K562 (cell line): ENCODE results near the gene RPTOR. TPM values are rescaled to one million over a fixed set of nuclear protein-coding genes. Genes with fewer than 3 reads are reported as not detected.

Experiments used
- ATAC-seq: fragments of 200-7000 bp; cut with Tn5 transposase; 3 replicates; pipeline ENCODE4 v1.9.1; 2020; ENCODE audit warnings: moderate library complexity
- BruUV-seq: library from RNA; stranded (reverse); fragments of 400-500 nt; replicated peaks from 2 replicates; lab custom pipeline; 2021; lab: Mats Ljungman, UMichigan
- CTCF ChIA-PET: fragments of 300-600 bp; formaldehyde crosslinking; extraction: SDS; loops from one replicate; lab custom pipeline; 2021; ENCODE audit warnings: low intra/inter-chr PET ratio; lab: Yijun Ruan, JAX
- POLR2A ChIA-PET: fragments of 300-600, 350-650 bp; sonication (Branson Sonifier 250); formaldehyde crosslinking; extraction: SDS; loops from one replicate; lab custom pipeline; 2021; ENCODE audit warnings: antibody characterized with exemption, inconsistent platforms; lab: Yijun Ruan, JAX
- DNase-seq, 4 experiments: peaks; one replicate each; pipeline versions ENCODE4 v3.0.0 to v3.0.0-alpha.2; 2011 to 2018; ENCODE audit warnings: low spot score in 3 of 4, mixed read lengths in 3 of 4; ENCODE audit errors: extremely low read depth in 1 of 4
- FAIRE-seq: peaks from 2 replicates; lab custom pipeline; 2011; peaks lifted over from hg19 to GRCh38; lab: Jason Lieb, UNC
- H2AFZ ChIP-seq: 2 replicates; pipeline ENCODE4 v1.6.0; 2011; ENCODE audit warnings: low read depth, low read length, control low read depth, inconsistent platforms
- H3K27ac ChIP-seq: fragments of 200-600 bp; 3 replicates; pipeline ENCODE4 v1.8.0; 2011; ENCODE audit warnings: low read depth, mild to moderate bottlenecking, control low read depth, inconsistent platforms, low read length, moderate library complexity, mixed read lengths; ENCODE audit errors: extremely low read depth
- H3K27me3 ChIP-seq, 2 experiments: fragments of 300-600 bp in 1 of 2; 2 replicates in 1 of 2; 3 replicates in 1 of 2; pipeline versions ENCODE4 v1.6.0 to v1.8.0; 2011; ENCODE audit warnings: inconsistent platforms in 2 of 2, low read length in 2 of 2, mild to moderate bottlenecking in 1 of 2, mixed read lengths in 1 of 2, moderate library complexity in 1 of 2; ENCODE audit not compliant: control insufficient read depth in 2 of 2, insufficient read depth in 2 of 2
- H3K36me3 ChIP-seq: fragments of 300-600 bp; 3 replicates; pipeline ENCODE4 v1.8.0; 2011; ENCODE audit warnings: mild to moderate bottlenecking, low read length, inconsistent platforms; ENCODE audit not compliant: control insufficient read depth, insufficient read depth
- H3K4me1 ChIP-seq, 2 experiments: fragments of 200-600 bp in 1 of 2; replicated peaks in 1 of 2; 2 replicates in 1 of 2; 3 replicates in 1 of 2; pipeline versions ENCODE4 v1.5.1 to v1.8.0; 2011; ENCODE audit warnings: inconsistent platforms in 2 of 2, low read length in 2 of 2, mild to moderate bottlenecking in 1 of 2, mixed read lengths in 1 of 2, moderate library complexity in 1 of 2; ENCODE audit not compliant: control insufficient read depth in 2 of 2, insufficient read depth in 2 of 2
- H3K4me2 ChIP-seq: 2 replicates; pipeline ENCODE4 v1.6.1; 2011; ENCODE audit warnings: low read length, control low read depth, inconsistent platforms, mixed read lengths; ENCODE audit not compliant: insufficient read depth
- H3K4me3 ChIP-seq: fragments of 200-600 bp; sonication (generic), shearing (Covaris generic); 2 replicates; pipeline ENCODE4 v1.5.1; 2016; ENCODE audit warnings: control low read depth, inconsistent platforms
- H3K79me2 ChIP-seq: fragments of 200-600 bp; 3 replicates; pipeline ENCODE4 v1.8.0; 2011; ENCODE audit warnings: low read length, inconsistent platforms; ENCODE audit not compliant: control insufficient read depth, insufficient read depth
- H3K9ac ChIP-seq, 2 experiments: 2 replicates each; pipeline versions ENCODE4 v1.6.0 to v1.6.1; 2011; ENCODE audit warnings: low read depth in 2 of 2, low read length in 2 of 2, control low read depth in 1 of 2, inconsistent platforms in 1 of 2, mild to moderate bottlenecking in 1 of 2, mixed read lengths in 1 of 2; ENCODE audit not compliant: insufficient read depth in 1 of 2
- H3K9me1 ChIP-seq: one replicate; pipeline ENCODE4 v1.6.0; 2011; ENCODE audit warnings: inconsistent platforms, mild to moderate bottlenecking, low read length, moderate library complexity; ENCODE audit not compliant: control insufficient read depth, insufficient read depth
- H3K9me3 ChIP-seq: replicated peaks from 2 replicates; pipeline ENCODE4 v1.5.1; 2011; ENCODE audit warnings: low read depth, low read length, inconsistent platforms; ENCODE audit not compliant: control insufficient read depth, insufficient read depth
- H4K20me1 ChIP-seq: replicated peaks from 2 replicates; pipeline ENCODE4 v1.6.1; 2011; ENCODE audit warnings: low read length, inconsistent platforms, mixed read lengths; ENCODE audit not compliant: control insufficient read depth, insufficient read depth
- ARID1B ChIP-seq: fragments of 450-650 bp; IDR thresholded peaks from 2 replicates; pipeline ENCODE4 v1.6.1; 2016; ENCODE audit warnings: antibody characterized with exemption, mild to moderate bottlenecking, inconsistent platforms
- ARID2 ChIP-seq: fragments of 450-650 bp; IDR thresholded peaks from 2 replicates; pipeline ENCODE4 v1.6.1; 2017; ENCODE audit warnings: antibody characterized with exemption, mild to moderate bottlenecking
- CBFA2T2 ChIP-seq: fragments of 450-650 bp; conservative IDR thresholded peaks from 2 replicates; pipeline ENCODE4 v1.6.1; 2017; ENCODE audit warnings: mild to moderate bottlenecking
- E2F3 ChIP-seq: fragments of 250-450 bp; sonication (Bioruptor Pico); IDR thresholded peaks from 2 replicates; pipeline ENCODE4 v1.4.0; 2020; ENCODE audit warnings: mild to moderate bottlenecking
- JUND ChIP-seq, 2 experiments: IDR thresholded peaks; 2 replicates in 1 of 2; 3 replicates in 1 of 2; pipeline ENCODE4 v1.6.1; 2011; ENCODE audit warnings: borderline replicate concordance in 2 of 2, low read depth in 2 of 2, low read length in 2 of 2, improper control_type of control experiment in 1 of 2, missing biosample characterization in 1 of 2, missing genetic modification characterization in 1 of 2, missing genetic modification reagents in 1 of 2
- POLR2G ChIP-seq: fragments of 200-400 bp; formaldehyde crosslinking; IDR thresholded peaks from 2 replicates; pipeline ENCODE4 v1.6.1; 2017; ENCODE audit warnings: low read depth, mild to moderate bottlenecking, antibody characterized with exemption, low read length, moderate library complexity
- SMARCB1 ChIP-seq: IDR thresholded peaks from 2 replicates; pipeline ENCODE4 v1.6.1; 2011; ENCODE audit warnings: improper control_type of control experiment, low read depth; ENCODE audit not compliant: insufficient read length
- TSC22D4 ChIP-seq: fragments of 450-650 bp; IDR thresholded peaks from 2 replicates; pipeline ENCODE4 v1.6.1; 2016; ENCODE audit warnings: missing genetic modification characterization, missing biosample characterization, control low read depth
- ZNF143 ChIP-seq: sonication (generic); formaldehyde crosslinking; IDR thresholded peaks from 2 replicates; pipeline ENCODE4 v1.9.0; 2022; ENCODE audit warnings: mild to moderate bottlenecking, missing genetic modification reagents
- ZNF717 ChIP-seq: fragments of 250-450 bp; sonication (Bioruptor Pico); IDR thresholded peaks from 2 replicates; pipeline ENCODE4 v1.5.0; 2021
- ZNF76 ChIP-seq: fragments of 250-450 bp; sonication (Bioruptor Pico); IDR thresholded peaks from 2 replicates; pipeline ENCODE4 v1.4.0; 2020; ENCODE audit warnings: mild to moderate bottlenecking, moderate library complexity, borderline replicate concordance
- ZNF77 ChIP-seq: fragments of 250-450 bp; sonication (Bioruptor Pico); IDR thresholded peaks from 2 replicates; pipeline ENCODE4 v1.5.0; 2020
- WGBS: fragments of 100-300 bp; shearing (Covaris generic); methylation state at CpG from one replicate; pipeline ENCODE4 v1.1.6; 2016; ENCODE audit warnings: low coverage, mixed read lengths; ENCODE audit not compliant: insufficient coverage; ENCODE audit errors: missing lambda C conversion rate; 5-methylcytosine and 5-hydroxymethylcytosine counted together
- in situ Hi-C: fragments of 300-500 bp; cut with MboI; formaldehyde crosslinking; loops from 4 replicates; pipeline ENCODE4 v1.15.0; 2018; ENCODE audit warnings: inconsistent platforms, mixed read lengths
- intact Hi-C: fragments of 100-400 bp; cut with micrococcal nuclease; formaldehyde crosslinking; loops from 2 replicates; pipeline ENCODE4 v1.14.2; 2022
- polyA plus RNA-seq, 8 experiments: library from polyadenylated mRNA; depleted of rRNA in 4 of 8; stranded (reverse) in 5 of 8; unstranded in 3 of 8; fragments of >200 nt; fragmentation: Nextera tagmentation in 2 of 8; fragmentation: Illumina TruSeq in 1 of 8; extraction: Ambion mirVana in 2 of 8; extraction: Trizol in 1 of 8; gene quantifications; 2 replicates each; pipeline versions ENCODE4 v1.2.1 to v1.2.3, GENCODE V29; 2011 to 2014; ENCODE audit warnings: inconsistent platforms in 1 of 8, missing spikeins in 1 of 8
- total RNA-seq, 7 experiments: library from RNA; depleted of rRNA in 6 of 7; stranded (reverse); fragments of >200 nt in 6 of 7; fragmentation: Illumina TruSeq in 2 of 7; extraction: Trizol in 2 of 7; gene quantifications; 2 replicates each; pipeline versions ENCODE4 v1.2.1 to v1.2.3, GENCODE V29; 2011 to 2021; ENCODE audit warnings: low replicate concordance in 1 of 7
- TF ChIP-seq, protein P1 (sequence below), 2 experiments: fragments of 450-650 bp in 1 of 2; sonication (generic) in 1 of 2; formaldehyde crosslinking in 1 of 2; IDR thresholded peaks in 1 of 2; conservative IDR thresholded peaks in 1 of 2; 2 replicates each; pipeline versions ENCODE4 v1.6.1 to v1.8.1; 2016 to 2023; ENCODE audit warnings: mild to moderate bottlenecking in 2 of 2, moderate library complexity in 2 of 2, inconsistent platforms in 1 of 2, missing genetic modification reagents in 1 of 2
- TF ChIP-seq, protein P2 (sequence below): fragments of 250-450 bp; sonication (Bioruptor Pico); IDR thresholded peaks from 2 replicates; pipeline ENCODE4 v1.8.0; 2021; ENCODE audit warnings: borderline replicate concordance, mild to moderate bottlenecking, moderate library complexity; ENCODE audit not compliant: poor library complexity, severe bottlenecking
- TF ChIP-seq, protein P3 (sequence below), 3 experiments: IDR thresholded peaks in 2 of 3; conservative IDR thresholded peaks in 1 of 3; 2 replicates each; pipeline ENCODE4 v1.5.1; 2011 to 2012; ENCODE audit warnings: low read length in 3 of 3, mild to moderate bottlenecking in 3 of 3, control low read depth in 2 of 3, improper control_type of control experiment in 1 of 3, inconsistent platforms in 1 of 3, low read depth in 1 of 3, mixed read lengths in 1 of 3, moderate library complexity in 1 of 3; ENCODE audit not compliant: insufficient read depth in 2 of 3

The RPTOR gene
- total and polyA plus RNA-seq, 9 of the 15 experiments (the other 6 are each of a cell fraction or from before 2014, with no cell fraction given) = 0.24 to 54.1 (median 10.2) TPM

DNA sequence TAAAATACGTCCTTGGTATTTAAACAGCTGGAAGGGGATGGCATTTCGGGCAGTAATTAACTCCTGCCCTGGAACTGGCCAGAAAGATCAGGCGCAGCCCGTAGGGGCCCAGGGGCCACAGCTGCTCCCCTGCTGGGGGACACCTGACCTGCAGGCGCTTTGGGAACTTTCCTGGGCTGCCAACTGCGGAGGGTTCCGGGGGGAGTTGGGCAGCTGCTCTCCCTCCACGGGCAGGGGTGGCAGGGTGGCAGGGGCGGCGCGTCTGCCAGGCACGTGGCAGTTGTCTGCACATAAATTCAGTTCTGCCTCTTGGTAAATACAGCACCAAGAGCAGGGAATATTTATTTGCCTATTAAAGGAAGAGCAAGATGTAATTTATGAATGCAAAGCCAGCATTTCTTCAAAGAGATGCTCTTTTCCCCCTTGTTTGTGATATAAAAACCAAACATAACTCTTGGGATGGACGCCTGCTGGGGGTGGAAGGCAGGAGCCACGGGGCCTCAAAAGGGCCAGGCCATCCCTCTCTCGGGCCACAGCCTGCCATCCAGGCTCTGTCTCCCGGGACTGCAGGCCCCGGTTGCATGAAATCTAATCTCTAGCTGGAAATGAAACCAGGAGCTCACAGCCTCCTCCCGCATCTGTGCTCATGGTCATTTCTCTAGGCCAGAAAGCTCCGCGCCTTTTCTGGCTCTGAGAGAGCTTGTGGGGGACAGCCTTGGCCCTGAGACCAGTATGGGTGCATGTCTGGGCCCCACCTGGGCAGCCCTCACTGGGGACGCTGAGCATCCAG lies 417.1 kb downstream of the RPTOR start:
- intact Hi-C loops (no loop called here), in situ Hi-C loops (no loop called here)
- BruUV-seq = no TSS peak
- Histone ChIP-seq H3K36me3 (peaks cover 20% of the 10 kb centered on the region; the same call in 1 of the 3 replicates), H3K27ac (no peak overlapping the region), H3K4me3 (no peak overlapping the region), H3K9me3 (no peaks in the 10 kb centered on the region), H3K9ac (no peak overlapping the region; a peak in 1 of 4 replicates), H2AFZ (no peak overlapping the region), H3K9me1 (no peaks in the 10 kb centered on the region), H3K79me2 (no peaks in the 10 kb centered on the region), H3K4me1 (peaks cover 0 to 32% of the 10 kb centered on the region in 2 experiments; a peak in 2 of 5 replicates), H3K4me2 (no peak overlapping the region), H3K27me3 (no peaks in the 10 kb centered on the region), H4K20me1 (no peaks in the 10 kb centered on the region)
- DNase-seq (no peak), FAIRE-seq (no peak), ATAC-seq (no peak)
- WGBS = 79% methylated on average over 20 of the region's 21 CpGs
- ChIA-PET CTCF (no interaction called here), POLR2A (no interaction called here)
- no peak for TF ChIP-seq CBFA2T2
- TF ChIP-seq ARID2 = no peak
- no peak for TF ChIP-seq E2F3 (CRISPR knock-in tag)
- TF ChIP-seq ZNF717 (CRISPR knock-in tag) = no peak
- TF ChIP-seq, protein P1, sequence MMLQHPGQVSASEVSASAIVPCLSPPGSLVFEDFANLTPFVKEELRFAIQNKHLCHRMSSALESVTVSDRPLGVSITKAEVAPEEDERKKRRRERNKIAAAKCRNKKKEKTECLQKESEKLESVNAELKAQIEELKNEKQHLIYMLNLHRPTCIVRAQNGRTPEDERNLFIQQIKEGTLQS (IDR thresholded peaks at IDR 0.05) = no peak
- TF ChIP-seq, protein P1 (CRISPR knock-in tag; conservative IDR thresholded peaks at IDR 0.05) = no peak
- TF ChIP-seq, protein P2, sequence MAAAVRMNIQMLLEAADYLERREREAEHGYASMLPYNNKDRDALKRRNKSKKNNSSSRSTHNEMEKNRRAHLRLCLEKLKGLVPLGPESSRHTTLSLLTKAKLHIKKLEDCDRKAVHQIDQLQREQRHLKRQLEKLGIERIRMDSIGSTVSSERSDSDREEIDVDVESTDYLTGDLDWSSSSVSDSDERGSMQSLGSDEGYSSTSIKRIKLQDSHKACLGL (CRISPR knock-in tag) = no peak
- TF ChIP-seq ZNF76 = no peak
- no peak for TF ChIP-seq TSC22D4 (tag)
- TF ChIP-seq, protein P3, sequence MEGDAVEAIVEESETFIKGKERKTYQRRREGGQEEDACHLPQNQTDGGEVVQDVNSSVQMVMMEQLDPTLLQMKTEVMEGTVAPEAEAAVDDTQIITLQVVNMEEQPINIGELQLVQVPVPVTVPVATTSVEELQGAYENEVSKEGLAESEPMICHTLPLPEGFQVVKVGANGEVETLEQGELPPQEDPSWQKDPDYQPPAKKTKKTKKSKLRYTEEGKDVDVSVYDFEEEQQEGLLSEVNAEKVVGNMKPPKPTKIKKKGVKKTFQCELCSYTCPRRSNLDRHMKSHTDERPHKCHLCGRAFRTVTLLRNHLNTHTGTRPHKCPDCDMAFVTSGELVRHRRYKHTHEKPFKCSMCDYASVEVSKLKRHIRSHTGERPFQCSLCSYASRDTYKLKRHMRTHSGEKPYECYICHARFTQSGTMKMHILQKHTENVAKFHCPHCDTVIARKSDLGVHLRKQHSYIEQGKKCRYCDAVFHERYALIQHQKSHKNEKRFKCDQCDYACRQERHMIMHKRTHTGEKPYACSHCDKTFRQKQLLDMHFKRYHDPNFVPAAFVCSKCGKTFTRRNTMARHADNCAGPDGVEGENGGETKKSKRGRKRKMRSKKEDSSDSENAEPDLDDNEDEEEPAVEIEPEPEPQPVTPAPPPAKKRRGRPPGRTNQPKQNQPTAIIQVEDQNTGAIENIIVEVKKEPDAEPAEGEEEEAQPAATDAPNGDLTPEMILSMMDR (IDR thresholded peaks at IDR 0.05 in 2 of 3, conservative IDR thresholded peaks at IDR 0.05 in 1 of 3; ENCODE audit: insufficient read depth in 2 of 3, low read depth in 1 of 3, low read length in 3 of 3) = 0 out of 6 replicates have a peak, but pooled peaks of 1 of the 3 experiments have one; percentile 11
- no peak for TF ChIP-seq ARID1B
- TF ChIP-seq POLR2G = 0 out of 2 replicates have a peak, but pooled peaks have one; percentile 14
- no peak for TF ChIP-seq JUND (IDR thresholded peaks at IDR 0.05; ENCODE audit: borderline replicate concordance, low read depth, low read length)
- TF ChIP-seq JUND (tag; IDR thresholded peaks at IDR 0.05; ENCODE audit: borderline replicate concordance, low read depth, low read length) = no peak
- no peak for TF ChIP-seq ZNF77 (CRISPR knock-in tag)
- no peak for TF ChIP-seq SMARCB1
- TF ChIP-seq ZNF143 (CRISPR knock-in tag) = no peak
